A549 (cell line): ENCODE results near the gene GSE1. TPM values are rescaled to one million over a fixed set of nuclear protein-coding genes. Genes with fewer than 3 reads are reported as not detected.

Experiments
- ATAC-seq, 2 experiments: fragments of 200-7000 bp in 1 of 2; fragments of >200 bp in 1 of 2; cut with Nextera tagmentation in 1 of 2; cut with Tn5 transposase in 1 of 2; 3 replicates each; pipeline versions ENCODE4 v1.8.0 to v1.9.1; 2018 to 2020; ENCODE audit warnings: mild to moderate bottlenecking in 1 of 2, moderate library complexity in 1 of 2
- CTCF ChIA-PET: fragments of 300-600 bp; sonication (Branson Sonifier 250); formaldehyde crosslinking; extraction: SDS; loops from one replicate; lab custom pipeline; 2021; ENCODE audit warnings: antibody characterized with exemption, inconsistent platforms; lab: Yijun Ruan, JAX
- POLR2A ChIA-PET: fragments of 350-600 bp; formaldehyde crosslinking; extraction: SDS; loops from one replicate; lab custom pipeline; 2021; ENCODE audit warnings: antibody characterized with exemption, inconsistent platforms; lab: Yijun Ruan, JAX
- DNase-seq, 2 experiments: peaks; one replicate each; pipeline versions ENCODE4 v3.0.0 to v3.0.0-alpha.2; 2011 to 2016; ENCODE audit warnings: low read depth in 1 of 2, low spot score in 1 of 2
- FAIRE-seq: peaks from 2 replicates; lab custom pipeline; 2011; peaks lifted over from hg19 to GRCh38; lab: Jason Lieb, UNC
- H3K27ac ChIP-seq, 2 experiments: fragments of >200 bp; sonication (Bioruptor Twin); formaldehyde crosslinking; 3 replicates each; pipeline ENCODE4 v1.5.1; 2016 to 2017
- H3K4me1 ChIP-seq: fragments of >200 bp; sonication (Bioruptor Twin); formaldehyde crosslinking; 3 replicates; pipeline ENCODE4 v1.6.1; 2016
- H3K4me2 ChIP-seq: fragments of >200 bp; sonication (Bioruptor Twin); formaldehyde crosslinking; 3 replicates; pipeline ENCODE4 v1.6.1; 2016
- H3K4me3 ChIP-seq: fragments of >200 bp; sonication (Bioruptor Twin); formaldehyde crosslinking; 3 replicates; pipeline ENCODE4 v1.5.1; 2016
- H3K9me3 ChIP-seq: fragments of >200 bp; sonication (Bioruptor Twin); formaldehyde crosslinking; 3 replicates; pipeline ENCODE4 v1.6.1; 2016
- ATOH8 ChIP-seq: fragments of 250-450 bp; sonication (Bioruptor Pico); IDR thresholded peaks from 2 replicates; pipeline ENCODE4 v1.5.0; 2020; ENCODE audit warnings: low read depth, mild to moderate bottlenecking, moderate library complexity
- CBX2 ChIP-seq: fragments of 200-600 bp; sonication (generic); IDR thresholded peaks from 2 replicates; pipeline ENCODE4 v1.6.1; 2016; ENCODE audit warnings: low read depth, mild to moderate bottlenecking, borderline replicate concordance
- CBX8 ChIP-seq: fragments of 200-600 bp; sonication (generic); IDR thresholded peaks from 2 replicates; pipeline ENCODE4 v1.6.1; 2016
- CEBPB ChIP-seq, 2 experiments: fragments of >200 bp in 1 of 2; sonication (Bioruptor Twin) in 1 of 2; formaldehyde crosslinking in 1 of 2; IDR thresholded peaks; 2 replicates each; pipeline ENCODE4 v1.6.1; 2012 to 2016
- CHD4 ChIP-seq: fragments of 200-600 bp; sonication (generic); IDR thresholded peaks from 2 replicates; pipeline ENCODE4 v1.6.1; 2016; ENCODE audit warnings: antibody characterized with exemption, mild to moderate bottlenecking, borderline replicate concordance
- E2F6 ChIP-seq: IDR thresholded peaks from 2 replicates; pipeline ENCODE4 v1.6.1; 2012; ENCODE audit warnings: low read depth, borderline replicate concordance
- ELK1 ChIP-seq: fragments of 150-350 bp; IDR thresholded peaks from 2 replicates; pipeline ENCODE4 v1.6.1; 2014; ENCODE audit warnings: low read depth, mild to moderate bottlenecking, low read length
- EP300 ChIP-seq, 2 experiments: fragments of >200 bp; sonication (Bioruptor Twin); formaldehyde crosslinking; IDR thresholded peaks; 2 replicates in 1 of 2; 3 replicates in 1 of 2; pipeline ENCODE4 v1.6.1; 2016 to 2017
- FOSB ChIP-seq: fragments of 250-450 bp; sonication (Bioruptor Pico); IDR thresholded peaks from 2 replicates; pipeline ENCODE4 v1.5.0; 2020; ENCODE audit warnings: mild to moderate bottlenecking, moderate library complexity
- FOSL2 ChIP-seq, 2 experiments: fragments of 450-650 bp in 1 of 2; fragments of >200 bp in 1 of 2; sonication (Bioruptor Twin) in 1 of 2; formaldehyde crosslinking; IDR thresholded peaks; 2 replicates each; pipeline versions ENCODE4 v1.5.0 to v1.6.1; 2016 to 2020; ENCODE audit warnings: mild to moderate bottlenecking in 1 of 2, moderate library complexity in 1 of 2
- HES2 ChIP-seq: fragments of >200 bp; sonication (Bioruptor Twin); formaldehyde crosslinking; IDR thresholded peaks from 2 replicates; pipeline ENCODE4 v1.6.1; 2016
- HEYL ChIP-seq: fragments of 250-450 bp; sonication (Bioruptor Pico); IDR thresholded peaks from 2 replicates; pipeline ENCODE4 v1.8.0; 2021; ENCODE audit warnings: mild to moderate bottlenecking, moderate library complexity
- HOXB5 ChIP-seq: fragments of 250-450 bp; sonication (Bioruptor Pico); IDR thresholded peaks from 2 replicates; pipeline ENCODE4 v1.5.0; 2020; ENCODE audit warnings: mild to moderate bottlenecking, moderate library complexity
- JUNB ChIP-seq: fragments of >200 bp; sonication (Bioruptor Twin); formaldehyde crosslinking; IDR thresholded peaks from 2 replicates; pipeline ENCODE4 v1.6.1; 2016
- MAFK ChIP-seq: fragments of 450-650 bp; IDR thresholded peaks from 2 replicates; pipeline ENCODE4 v1.6.1; 2014; ENCODE audit not compliant: partially characterized antibody
- PHF8 ChIP-seq: fragments of 200-600 bp; sonication (generic); IDR thresholded peaks from 2 replicates; pipeline ENCODE4 v1.6.1; 2016; ENCODE audit warnings: low read depth, mild to moderate bottlenecking, antibody characterized with exemption, moderate library complexity, borderline replicate concordance
- POLR2A ChIP-seq: IDR thresholded peaks from 2 replicates; pipeline ENCODE4 v1.6.1; 2012; ENCODE audit warnings: mild to moderate bottlenecking, low read length
- POLR2AphosphoS2 ChIP-seq: conservative IDR thresholded peaks from 2 replicates; pipeline ENCODE4 v1.6.1; 2012; ENCODE audit warnings: low read length, improper control_type of control experiment, inconsistent platforms
- RARB ChIP-seq: fragments of 250-450 bp; sonication (Bioruptor Pico); IDR thresholded peaks from 2 replicates; pipeline ENCODE4 v1.8.0; 2021; ENCODE audit warnings: mild to moderate bottlenecking, moderate library complexity
- RFX5 ChIP-seq: fragments of 450-650 bp; IDR thresholded peaks from 2 replicates; pipeline ENCODE4 v1.7.1; 2014; ENCODE audit warnings: antibody characterized with exemption, mild to moderate bottlenecking, moderate library complexity
- SMC3 ChIP-seq: fragments of >200 bp; sonication (Bioruptor Twin); formaldehyde crosslinking; IDR thresholded peaks from 3 replicates; pipeline ENCODE4 v1.6.1; 2018; ENCODE audit warnings: inconsistent platforms
- WGBS: methylation state at CpG from one replicate; pipeline ENCODE4 v1.1.6; 2017; ENCODE audit errors: missing lambda C conversion rate; 5-methylcytosine and 5-hydroxymethylcytosine counted together
- polyA plus RNA-seq, 4 experiments: library from polyadenylated mRNA; depleted of rRNA in 3 of 4; stranded (reverse); fragments of >200 nt; fragmentation: RNase III in 1 of 4; extraction: RNeasy Plus Mini Kit Qiagen cat#74134 plus additional on column Dnase treatment in 1 of 4; gene quantifications; 2 replicates in 3 of 4; 3 replicates in 1 of 4; pipeline ENCODE4 v1.2.3, GENCODE V29; 2011 to 2017

GSE1 gene
- polyA plus RNA-seq, 2 of the 4 experiments (the other 2 are of a cell fraction) = 20.7 to 24.3 TPM

- POLR2A ChIA-PET = interaction anchor here (1.1 kb wide), 1 partner anchor 53 kb away, joined by 3 read pairs; no protein-coding TSS in a partner anchor
- WGBS = 90% methylated on average over 20 of the region's 22 CpGs
- DNase-seq = no peak
- peaks cover 15% of the 10 kb centered on the region for H3K4me1 ChIP-seq
- H3K9me3 ChIP-seq = no peaks in the 10 kb centered on the region
- no peak for ATAC-seq
- H3K27ac ChIP-seq = no peak overlapping the region
- TF ChIP-seq HES2 (no peak), JUNB (no peak), SMC3 (no peak), HOXB5 (CRISPR knock-in tag) (no peak), CBX8 (no peak), PHF8 (no peak), RARB (CRISPR knock-in tag) (no peak), MAFK (no peak), ELK1 (no peak), FOSL2 (IDR thresholded peaks at IDR 0.05) (no peak), FOSL2 (CRISPR knock-in tag; IDR thresholded peaks at IDR 0.05) (no peak), CEBPB (IDR thresholded peaks at IDR 0.05) (no peak), CBX2 (no peak), POLR2AphosphoS2 (no peak), FOSB (CRISPR knock-in tag) (no peak), EP300 (IDR thresholded peaks at IDR 0.05) (no peak), ATOH8 (CRISPR knock-in tag) (no peak), HEYL (CRISPR knock-in tag) (no peak), E2F6 (no peak)
- FAIRE-seq = no peak
- H3K4me3 ChIP-seq = no peak overlapping the region
- CTCF ChIA-PET = interaction anchor here (0.7 to 2.7 kb wide), 16 partner anchors 9 to 491 kb away, joined by 3 to 15 read pairs (median 4); no protein-coding TSS in a partner anchor
- no peak overlapping the region for H3K4me2 ChIP-seq
Observed at GRCh38 chr16:85605912-85606841, 6.9 kb upstream of the GSE1 start.

GRCh38 chr16:85606904-85607303, 6.2 kb upstream of the GSE1 start:
- Histone ChIP-seq H3K4me2 (no peak overlapping the region), H3K27ac (no peak overlapping the region), H3K4me1 (peaks cover 15% of the 10 kb centered on the region), H3K4me3 (no peak overlapping the region), H3K9me3 (no peaks in the 10 kb centered on the region)
- POLR2A ChIA-PET = interaction anchor here (1.1 kb wide), 1 partner anchor 53 kb away, joined by 3 read pairs; no protein-coding TSS in a partner anchor
- 77% methylated on average over 7 of the region's 7 CpGs for WGBS
- no peak for FAIRE-seq
- ATAC-seq = no peak
- no peak for DNase-seq
- TF ChIP-seq RFX5 (no peak), POLR2A (no peak), CBX2 (no peak), CHD4 (no peak)
- TF ChIP-seq, all 56 proteins: peak for 0
- CTCF ChIA-PET = interaction anchor here (0.8 to 2.7 kb wide), 13 partner anchors 9 to 237 kb away, joined by 3 to 15 read pairs (median 4); no protein-coding TSS in a partner anchor
